Breast epithelium (tissue), 4 donors: ENCODE data around the gene MYO1E. TPM values are rescaled to one million over a fixed set of nuclear protein-coding genes. Genes with fewer than 3 reads are reported as not detected.

Experiments
- DNase-seq, 2 donors: peaks; one replicate each; pipeline ENCODE4 v3.0.0-alpha.2; 2019; ENCODE audit warnings: low spot score in 2 of 2
- H3K27ac ChIP-seq, 2 donors: fragments of 200-600 bp; sonication (generic) in 1 of 2; one replicate each; pipeline ENCODE4 v1.5.1; 2016 to 2019; ENCODE audit warnings: mild to moderate bottlenecking in 1 of 2
- H3K27me3 ChIP-seq, 2 donors: fragments of 200-600 bp; sonication (generic) in 1 of 2; one replicate each; pipeline versions ENCODE4 v1.5.1 to v1.6.0; 2017 to 2019; ENCODE audit warnings: control low read depth in 1 of 2, mild to moderate bottlenecking in 1 of 2
- H3K36me3 ChIP-seq: fragments of 200-600 bp; one replicate; pipeline ENCODE4 v1.5.1; 2019
- H3K4me1 ChIP-seq, 2 donors: fragments of 200-600 bp; sonication (generic); one replicate each; pipeline ENCODE4 v1.5.1; 2016 to 2019; ENCODE audit warnings: control low read depth in 1 of 2
- H3K4me3 ChIP-seq, 3 donors: fragments of 200-600 bp; sonication (generic); 1 replicate in 2 of 3; 2 replicates in 1 of 3; pipeline ENCODE4 v1.5.1; 2016 to 2019; ENCODE audit warnings: mild to moderate bottlenecking in 3 of 3, moderate library complexity in 2 of 3
- H3K9me3 ChIP-seq, 2 donors: fragments of 200-600 bp; sonication (generic) in 1 of 2; one replicate each; pipeline ENCODE4 v1.5.1; 2016 to 2019; ENCODE audit warnings: control low read depth in 1 of 2
- POLR2A ChIP-seq: fragments of 450-650 bp; IDR thresholded peaks from one replicate; pipeline ENCODE4 v1.6.1; 2016; ENCODE audit warnings: antibody characterized with exemption, mild to moderate bottlenecking, moderate library complexity
- POLR2AphosphoS5 ChIP-seq, 3 donors: sonication (generic); formaldehyde crosslinking; IDR thresholded peaks; one replicate each; pipeline ENCODE4 v1.6.1; 2017; ENCODE audit warnings: antibody characterized with exemption in 3 of 3
- intact Hi-C: fragments of 100-400 bp; cut with DNase I; formaldehyde crosslinking; loops from one replicate; pipeline ENCODE4 v1.15.1; 2023; ENCODE audit warnings: low total_unique reads
- total RNA-seq, 3 donors: library from RNA; depleted of rRNA; stranded (reverse); fragments of >200 nt; gene quantifications; one replicate each; pipeline ENCODE4 v1.1.0, GENCODE V29; 2016
- TF ChIP-seq, protein P1 (sequence below), 3 donors: fragments of 450-650 bp; IDR thresholded peaks; one replicate each; pipeline ENCODE4 v1.5.1; 2016 to 2017; ENCODE audit warnings: antibody characterized with exemption in 3 of 3, mild to moderate bottlenecking in 3 of 3, moderate library complexity in 3 of 3

The MYO1E gene
- total RNA-seq, 3 donors from 2014 or later = 51.5 to 76.1 (median 68.6) TPM

DNA sequence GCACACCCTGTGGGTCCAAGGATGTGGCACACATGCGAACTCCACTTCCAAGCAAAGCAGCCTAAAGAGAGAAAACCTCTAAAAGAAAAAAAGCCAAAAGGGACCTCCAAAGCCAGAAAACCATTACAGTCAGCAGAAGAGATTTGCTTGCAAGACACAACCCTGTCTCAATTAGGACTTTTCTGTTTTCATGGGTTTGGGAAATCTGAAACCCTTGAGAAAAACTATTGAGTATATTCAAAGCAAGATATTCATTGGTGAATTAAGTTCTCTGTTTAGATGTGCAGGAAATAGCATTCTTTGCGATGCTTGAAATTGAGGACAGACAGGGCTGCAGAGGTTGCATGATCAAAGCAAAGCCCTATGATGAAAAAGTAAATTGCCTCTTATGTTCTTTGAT, 176.3 kb downstream of the MYO1E start:
- Histone ChIP-seq H3K36me3 (no peaks in the 10 kb centered on the region), H3K4me1 (no peaks in the 10 kb centered on the region), H3K27ac (no peak overlapping the region), H3K4me3 (no peak overlapping the region), H3K9me3 (no peaks in the 10 kb centered on the region), H3K27me3 (no peaks in the 10 kb centered on the region)
- intact Hi-C loops = no loop called here
- TF ChIP-seq, protein P1, sequence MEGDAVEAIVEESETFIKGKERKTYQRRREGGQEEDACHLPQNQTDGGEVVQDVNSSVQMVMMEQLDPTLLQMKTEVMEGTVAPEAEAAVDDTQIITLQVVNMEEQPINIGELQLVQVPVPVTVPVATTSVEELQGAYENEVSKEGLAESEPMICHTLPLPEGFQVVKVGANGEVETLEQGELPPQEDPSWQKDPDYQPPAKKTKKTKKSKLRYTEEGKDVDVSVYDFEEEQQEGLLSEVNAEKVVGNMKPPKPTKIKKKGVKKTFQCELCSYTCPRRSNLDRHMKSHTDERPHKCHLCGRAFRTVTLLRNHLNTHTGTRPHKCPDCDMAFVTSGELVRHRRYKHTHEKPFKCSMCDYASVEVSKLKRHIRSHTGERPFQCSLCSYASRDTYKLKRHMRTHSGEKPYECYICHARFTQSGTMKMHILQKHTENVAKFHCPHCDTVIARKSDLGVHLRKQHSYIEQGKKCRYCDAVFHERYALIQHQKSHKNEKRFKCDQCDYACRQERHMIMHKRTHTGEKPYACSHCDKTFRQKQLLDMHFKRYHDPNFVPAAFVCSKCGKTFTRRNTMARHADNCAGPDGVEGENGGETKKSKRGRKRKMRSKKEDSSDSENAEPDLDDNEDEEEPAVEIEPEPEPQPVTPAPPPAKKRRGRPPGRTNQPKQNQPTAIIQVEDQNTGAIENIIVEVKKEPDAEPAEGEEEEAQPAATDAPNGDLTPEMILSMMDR (IDR thresholded peaks at IDR 0.05) = no peak
- TF ChIP-seq POLR2A (no peak), POLR2AphosphoS5 (IDR thresholded peaks at IDR 0.05) (no peak)
- DNase-seq = no peak

DNA sequence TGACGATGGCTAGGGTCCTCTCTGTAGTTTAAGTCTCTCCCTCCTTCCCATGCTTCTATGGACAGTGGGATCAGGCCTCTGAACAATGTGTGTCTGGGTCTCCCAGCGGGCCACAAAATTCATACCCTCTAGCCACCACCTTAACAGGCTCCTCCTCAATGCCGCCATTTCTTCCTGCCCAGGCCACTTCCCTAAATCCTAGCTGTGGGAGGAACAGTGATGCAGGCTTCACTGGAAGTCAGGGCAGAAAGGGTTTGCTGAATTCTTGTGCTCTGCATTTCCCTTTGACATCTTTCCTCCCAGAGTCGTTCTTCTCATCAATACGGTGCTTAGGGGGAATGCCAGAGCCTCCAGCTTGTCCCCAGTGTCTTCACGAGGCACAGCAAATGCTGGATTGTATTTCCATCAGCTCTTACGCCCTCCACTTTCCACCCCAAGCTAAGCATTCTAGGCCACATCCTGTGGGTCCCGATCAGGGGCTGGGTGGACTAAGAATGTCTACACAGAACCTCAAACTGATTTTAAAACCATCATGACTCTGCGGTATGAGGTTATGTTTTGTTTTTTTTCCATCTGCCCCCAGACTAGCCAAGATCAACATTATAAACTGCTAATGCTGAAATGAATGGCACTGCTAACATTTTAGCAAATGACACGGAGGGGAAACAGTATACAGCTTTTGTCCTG, 177.9 kb downstream of the MYO1E start:
- no peak overlapping the region for H3K4me3 ChIP-seq
- H3K36me3 ChIP-seq = no peaks in the 10 kb centered on the region
- no peaks in the 10 kb centered on the region for H3K27me3 ChIP-seq
- no peaks in the 10 kb centered on the region for H3K4me1 ChIP-seq
- intact Hi-C loops = no loop called here
- no peaks in the 10 kb centered on the region for H3K9me3 ChIP-seq
- no peak overlapping the region for H3K27ac ChIP-seq
- no peak for TF ChIP-seq POLR2AphosphoS5 (IDR thresholded peaks at IDR 0.05)
- TF ChIP-seq, protein P1 (IDR thresholded peaks at IDR 0.05) = no peak
- TF ChIP-seq POLR2A = no peak
- no peak for DNase-seq

GRCh38 chr15:59191855-59192237, 180.8 kb downstream of the MYO1E start:
- TF ChIP-seq POLR2A = no peak
- no peaks in the 10 kb centered on the region for H3K9me3 ChIP-seq
- no peak for DNase-seq
- no peaks in the 10 kb centered on the region for H3K27me3 ChIP-seq
- no peak overlapping the region for H3K4me3 ChIP-seq
- peaks cover 10% of the 10 kb centered on the region for H3K36me3 ChIP-seq
- H3K27ac ChIP-seq = no peak overlapping the region
- intact Hi-C loops = no loop called here
- H3K4me1 ChIP-seq = no peaks in the 10 kb centered on the region

- Histone ChIP-seq H3K27me3 (no peaks in the 10 kb centered on the region), H3K27ac (no peak overlapping the region), H3K36me3 (peaks cover 10% of the 10 kb centered on the region), H3K9me3 (no peaks in the 10 kb centered on the region), H3K4me1 (no peaks in the 10 kb centered on the region), H3K4me3 (no peak overlapping the region)
- TF ChIP-seq POLR2AphosphoS5 (IDR thresholded peaks at IDR 0.05) (no peak), POLR2A (no peak)
- TF ChIP-seq, protein P1 (IDR thresholded peaks at IDR 0.05) = no peak
- intact Hi-C loops = no loop called here
- DNase-seq = no peak
Measured at GRCh38 chr15:59190291-59190690, 182.4 kb downstream of the MYO1E start.

DNA sequence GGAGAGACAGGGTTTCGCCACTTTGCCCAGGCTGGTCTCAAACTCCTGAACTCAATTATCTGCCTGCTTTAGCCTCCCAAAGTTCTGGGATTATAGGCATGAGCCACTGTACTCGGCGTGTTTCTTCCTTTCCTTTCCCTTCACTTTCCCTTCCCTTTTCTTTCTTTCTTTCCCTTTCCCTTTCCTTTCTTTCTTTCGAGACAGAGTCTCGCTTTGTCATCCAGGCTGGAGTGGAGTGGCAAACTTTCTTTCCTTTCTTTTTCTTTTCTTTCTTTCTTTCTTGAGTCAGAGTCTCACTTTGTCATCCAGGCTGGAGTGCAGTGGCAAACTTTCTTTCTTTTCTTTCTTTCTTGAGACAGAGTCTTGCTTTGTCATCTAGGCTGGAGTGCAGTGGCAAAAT, 183.4 kb downstream of the MYO1E start:
- TF ChIP-seq POLR2A (no peak), POLR2AphosphoS5 (IDR thresholded peaks at IDR 0.05) (no peak)
- TF ChIP-seq, protein P1 (IDR thresholded peaks at IDR 0.05) = no peak
- no peaks in the 10 kb centered on the region for H3K4me1 ChIP-seq
- no peaks in the 10 kb centered on the region for H3K9me3 ChIP-seq
- no peak overlapping the region for H3K4me3 ChIP-seq
- no peaks in the 10 kb centered on the region for H3K27me3 ChIP-seq
- H3K36me3 ChIP-seq = peaks cover 10% of the 10 kb centered on the region
- intact Hi-C loops = no loop called here
- no peak overlapping the region for H3K27ac ChIP-seq
- DNase-seq = no peak

GRCh38 chr15:59186501-59186900, 186.2 kb downstream of the MYO1E start:
- no peak for TF ChIP-seq POLR2AphosphoS5 (IDR thresholded peaks at IDR 0.05)
- TF ChIP-seq POLR2A = no peak
- TF ChIP-seq, protein P1 (IDR thresholded peaks at IDR 0.05) = no peak
- Histone ChIP-seq H3K4me3 (no peak overlapping the region), H3K27ac (no peak overlapping the region), H3K9me3 (peaks cover 0 to 3% of the 10 kb centered on the region in 2 donors), H3K36me3 (peaks cover 10% of the 10 kb centered on the region), H3K27me3 (no peaks in the 10 kb centered on the region), H3K4me1 (no peaks in the 10 kb centered on the region)
- intact Hi-C loops = no loop called here
- DNase-seq = no peak
